DND-41 (cell line): ENCODE results near the gene LHX2.

Experiments
- ATAC-seq: fragments of 200-7000 bp; cut with Tn5 transposase; 3 replicates; pipeline ENCODE4 v1.9.1; 2021; ENCODE audit warnings: low read depth; ENCODE audit not compliant: insufficient read depth
- DNase-seq: peaks from one replicate; pipeline ENCODE4 v3.0.0-alpha.2; 2020
- H2AFZ ChIP-seq: 2 replicates; pipeline ENCODE4 v1.6.0; 2012; ENCODE audit warnings: low read depth, low read length
- H3K27ac ChIP-seq: 2 replicates; pipeline ENCODE4 v1.5.1; 2012; ENCODE audit warnings: low read length, inconsistent platforms
- H3K27me3 ChIP-seq: fragments of 200-600 bp; sonication (generic); 2 replicates; pipeline ENCODE4 v1.6.0; 2012; ENCODE audit warnings: low read length, mild to moderate bottlenecking, inconsistent platforms; ENCODE audit not compliant: insufficient read depth, poor library complexity
- H3K36me3 ChIP-seq: 2 replicates; pipeline ENCODE4 v1.5.1; 2012; ENCODE audit warnings: low read length, inconsistent platforms; ENCODE audit not compliant: insufficient read depth
- H3K4me1 ChIP-seq: 2 replicates; pipeline ENCODE4 v1.5.1; 2012; ENCODE audit warnings: mild to moderate bottlenecking, low read length; ENCODE audit not compliant: insufficient read depth
- H3K4me2 ChIP-seq: 2 replicates; pipeline ENCODE4 v1.6.0; 2012; ENCODE audit warnings: mild to moderate bottlenecking, moderate library complexity, low read length, inconsistent platforms; ENCODE audit not compliant: insufficient read depth
- H3K4me3 ChIP-seq, 2 experiments: fragments of 200-600 bp in 1 of 2; shearing (Covaris generic) in 1 of 2; 2 replicates each; pipeline ENCODE4 v1.5.1; 2012 to 2016; ENCODE audit warnings: inconsistent platforms in 2 of 2, low read length in 2 of 2, mild to moderate bottlenecking in 2 of 2, low read depth in 1 of 2, moderate library complexity in 1 of 2
- H3K79me2 ChIP-seq: 2 replicates; pipeline ENCODE4 v1.6.0; 2012; ENCODE audit warnings: low read length, inconsistent platforms; ENCODE audit not compliant: insufficient read depth
- H3K9ac ChIP-seq: 2 replicates; pipeline ENCODE4 v1.6.0; 2012; ENCODE audit warnings: low read depth, mild to moderate bottlenecking, inconsistent platforms, low read length, moderate library complexity
- H3K9me3 ChIP-seq: 2 replicates; pipeline ENCODE4 v1.5.1; 2012; ENCODE audit warnings: low read length, moderate library complexity, mild to moderate bottlenecking, inconsistent platforms; ENCODE audit not compliant: insufficient read depth, severe bottlenecking
- H4K20me1 ChIP-seq: 2 replicates; pipeline ENCODE4 v1.6.0; 2012; ENCODE audit warnings: low read length; ENCODE audit not compliant: insufficient read depth
- CTCF ChIP-seq: IDR thresholded peaks from 2 replicates; pipeline ENCODE4 v1.5.1; 2012; ENCODE audit warnings: borderline replicate concordance, low read length, moderate library complexity, mild to moderate bottlenecking; ENCODE audit not compliant: poor library complexity, severe bottlenecking; ENCODE audit errors: extremely low read depth
- EZH2 ChIP-seq: IDR thresholded peaks from 3 replicates; pipeline ENCODE4 v1.6.1; 2012; ENCODE audit warnings: borderline replicate concordance, low read depth, mild to moderate bottlenecking, moderate library complexity, low read length, inconsistent platforms; ENCODE audit not compliant: severe bottlenecking

The LHX2 gene

GRCh38 chr9:123967323-123967722 is 44.2 kb upstream of the LHX2 start:
- H3K27ac ChIP-seq, result no peak overlapping the region
- no peaks in the 10 kb centered on the region for H4K20me1 ChIP-seq

GRCh38 chr9:123972618-123973017 is 39.0 kb upstream of the LHX2 start:
- Histone ChIP-seq H3K9me3 (peaks cover 9% of the 10 kb centered on the region), H3K79me2 (no peaks in the 10 kb centered on the region), H3K4me2 (no peak overlapping the region), H3K27me3 (no peaks in the 10 kb centered on the region), H2AFZ (no peak overlapping the region), H3K27ac (no peak overlapping the region), H3K9ac (no peak overlapping the region), H4K20me1 (no peaks in the 10 kb centered on the region), H3K4me3 (no peak overlapping the region), H3K4me1 (no peaks in the 10 kb centered on the region), H3K36me3 (no peaks in the 10 kb centered on the region)
- no peak for TF ChIP-seq CTCF
- no peak for TF ChIP-seq EZH2
- DNase-seq, result no peak
- ATAC-seq, result no peak

More at GRCh38 chr9:123967323-123967722, 44.2 kb upstream of the LHX2 start:
- ATAC-seq (no peak), DNase-seq (no peak)
- no peaks in the 10 kb centered on the region for H3K79me2 ChIP-seq
- peaks cover 5% of the 10 kb centered on the region for H3K9me3 ChIP-seq
- no peak overlapping the region for H2AFZ ChIP-seq
- H3K4me2 ChIP-seq, result no peak overlapping the region
- no peak for TF ChIP-seq CTCF
- TF ChIP-seq EZH2, result no peak
- no peaks in the 10 kb centered on the region for H3K36me3 ChIP-seq
- no peaks in the 10 kb centered on the region for H3K27me3 ChIP-seq
- H3K4me1 ChIP-seq, result no peaks in the 10 kb centered on the region
- no peak overlapping the region for H3K9ac ChIP-seq
- H3K4me3 ChIP-seq, result no peak overlapping the region

- Histone ChIP-seq H2AFZ (no peak overlapping the region), H3K36me3 (no peaks in the 10 kb centered on the region), H4K20me1 (no peaks in the 10 kb centered on the region), H3K9ac (no peak overlapping the region), H3K27ac (no peak overlapping the region), H3K27me3 (no peaks in the 10 kb centered on the region), H3K9me3 (peaks cover 9% of the 10 kb centered on the region), H3K4me2 (no peak overlapping the region), H3K4me1 (no peaks in the 10 kb centered on the region), H3K4me3 (no peak overlapping the region), H3K79me2 (no peaks in the 10 kb centered on the region)
- no peak for ATAC-seq
- TF ChIP-seq CTCF (no peak), EZH2 (no peak)
- no peak for DNase-seq
These were observed 37.9 kb upstream of the LHX2 start for GRCh38 chr9:123973590-123974223.

- Histone ChIP-seq H2AFZ (no peak overlapping the region), H3K4me1 (no peaks in the 10 kb centered on the region), H3K79me2 (no peaks in the 10 kb centered on the region), H3K4me2 (no peak overlapping the region), H3K9me3 (peaks cover 9% of the 10 kb centered on the region), H3K27me3 (no peaks in the 10 kb centered on the region), H3K4me3 (no peak overlapping the region), H3K9ac (no peak overlapping the region), H3K27ac (no peak overlapping the region), H4K20me1 (no peaks in the 10 kb centered on the region), H3K36me3 (no peaks in the 10 kb centered on the region)
- ATAC-seq (no peak), DNase-seq (no peak)
- no peak for TF ChIP-seq CTCF
- TF ChIP-seq EZH2, result no peak
These were observed 37.1 kb upstream of the LHX2 start for GRCh38 chr9:123974471-123974870.
